ENCODE results near the gene ARL4A.
A peak's percentile ranks its signal among the peaks of the same experiment; 100 is the strongest.
"Not testable (repeated sequence)": the region's sequence is repeated elsewhere in the genome, so short reads cannot be mapped to it uniquely, and the experiment has no call there.

ARL4A gene, protein sequence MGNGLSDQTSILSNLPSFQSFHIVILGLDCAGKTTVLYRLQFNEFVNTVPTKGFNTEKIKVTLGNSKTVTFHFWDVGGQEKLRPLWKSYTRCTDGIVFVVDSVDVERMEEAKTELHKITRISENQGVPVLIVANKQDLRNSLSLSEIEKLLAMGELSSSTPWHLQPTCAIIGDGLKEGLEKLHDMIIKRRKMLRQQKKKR

DNA sequence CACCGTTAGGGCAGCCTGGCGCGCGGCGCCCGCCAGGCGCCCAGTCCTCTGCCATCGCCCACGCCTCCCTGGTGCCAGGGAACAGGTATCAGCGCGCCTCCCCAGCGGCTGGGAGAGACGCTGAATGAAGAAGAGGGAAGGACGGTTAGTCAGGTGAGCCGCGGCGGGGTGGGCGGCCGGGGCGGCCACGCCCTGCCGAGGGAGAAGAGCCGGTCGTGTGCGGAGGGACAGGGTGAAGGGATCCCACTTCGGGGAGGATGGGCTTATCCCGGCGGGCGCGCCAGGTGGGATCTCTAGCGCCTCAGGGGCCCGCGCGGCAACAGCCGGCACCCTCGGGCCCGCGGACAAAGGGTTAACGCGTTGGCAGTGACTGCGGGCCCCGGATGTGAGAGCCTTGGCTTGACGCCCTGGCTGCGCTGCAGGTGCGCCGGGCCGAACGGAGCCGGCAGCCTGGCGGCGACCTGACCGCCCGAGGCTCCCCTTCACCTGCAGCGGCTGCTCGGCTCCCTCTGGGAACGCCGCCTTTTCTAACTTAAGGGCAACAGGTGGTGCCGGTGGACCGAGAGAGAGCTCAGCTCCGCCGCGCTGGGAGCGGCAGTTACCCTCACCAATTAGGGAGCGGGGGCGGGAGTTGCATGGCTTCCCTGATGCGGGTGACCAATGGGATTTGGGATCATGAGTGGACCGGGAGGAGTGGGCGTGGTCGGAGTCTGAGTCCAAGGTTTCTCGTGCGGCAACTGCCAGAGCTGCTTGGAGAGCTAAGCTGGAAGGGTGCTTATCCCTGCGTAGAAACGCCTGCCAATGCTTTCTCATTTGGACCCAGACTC lies at the start of gene ARL4A:
Gene ARL4A (plus strand): TSS at position 743 of the 827 bp plus-strand sequence. CDS start 622 bp downstream, outside the sequence.
- peak; percentile 99 for DNase-seq (ENCODE audit: low spot score)

DNA sequence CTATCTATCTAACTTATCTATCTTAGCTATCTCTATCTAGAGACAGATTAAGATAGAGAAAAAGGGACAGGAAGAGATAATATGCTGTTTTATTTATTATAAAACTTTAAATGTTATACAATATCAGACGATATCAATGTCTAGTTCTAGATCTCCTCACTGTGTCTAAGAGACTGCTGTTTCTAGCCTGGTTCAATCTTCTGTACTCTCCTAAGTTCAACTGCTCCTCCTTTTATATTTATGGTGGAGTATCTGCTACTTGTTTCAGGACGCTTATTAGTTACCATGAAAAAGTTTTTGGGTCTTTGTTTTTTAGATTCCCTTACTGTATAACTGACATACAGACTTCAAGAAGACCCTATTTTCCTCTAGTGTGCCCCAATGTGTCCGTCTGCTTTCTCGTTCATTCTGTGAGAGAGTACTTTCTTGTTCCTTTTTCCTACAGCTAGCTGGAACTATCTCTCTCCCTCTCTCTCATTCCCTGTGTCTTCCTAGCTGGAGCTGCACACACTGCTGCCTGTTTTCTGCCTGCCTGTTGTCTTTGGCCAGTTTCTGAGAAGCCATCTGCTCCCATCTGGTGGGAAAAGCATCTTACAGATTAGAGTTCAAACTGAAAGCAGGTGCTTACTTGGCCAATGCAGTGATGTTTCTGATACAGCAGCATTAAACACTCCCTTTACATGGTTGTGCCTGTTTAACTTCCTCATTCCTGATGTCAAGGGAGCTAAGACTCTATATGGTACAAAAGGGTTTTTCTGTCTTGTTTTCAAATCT lies 49.4 kb upstream of the ARL4A start:
- no peak for DNase-seq (ENCODE audit: low spot score)

DNA sequence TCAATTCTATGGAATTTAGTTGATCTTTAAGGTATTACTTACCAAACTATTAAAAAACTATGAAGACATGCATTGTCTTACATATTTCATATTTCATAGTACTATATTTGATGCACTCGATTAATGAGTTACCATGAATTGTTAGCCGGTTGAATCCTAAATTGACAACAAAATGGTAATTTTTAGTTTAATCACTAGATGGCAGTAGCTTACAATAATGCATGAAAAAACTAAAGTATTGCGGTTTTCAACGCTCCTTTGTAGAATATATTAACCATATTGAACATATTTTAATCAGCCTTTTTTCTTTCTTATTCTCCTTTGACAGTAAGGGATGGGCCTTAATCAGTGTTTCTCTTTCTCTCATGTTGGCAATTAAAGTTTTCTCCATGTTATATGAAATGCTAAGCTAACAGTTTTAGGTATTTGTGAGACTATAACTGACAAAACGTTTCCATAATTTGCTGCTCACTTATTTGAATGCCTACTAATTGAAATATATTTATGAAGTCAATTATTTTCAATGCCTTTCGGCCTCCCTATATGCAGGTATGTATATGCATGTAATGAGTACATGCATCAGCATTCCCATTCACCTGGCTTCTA lies 48.5 kb upstream of the ARL4A start:
- DNase-seq (ENCODE audit: low spot score): peak; percentile 40

DNA sequence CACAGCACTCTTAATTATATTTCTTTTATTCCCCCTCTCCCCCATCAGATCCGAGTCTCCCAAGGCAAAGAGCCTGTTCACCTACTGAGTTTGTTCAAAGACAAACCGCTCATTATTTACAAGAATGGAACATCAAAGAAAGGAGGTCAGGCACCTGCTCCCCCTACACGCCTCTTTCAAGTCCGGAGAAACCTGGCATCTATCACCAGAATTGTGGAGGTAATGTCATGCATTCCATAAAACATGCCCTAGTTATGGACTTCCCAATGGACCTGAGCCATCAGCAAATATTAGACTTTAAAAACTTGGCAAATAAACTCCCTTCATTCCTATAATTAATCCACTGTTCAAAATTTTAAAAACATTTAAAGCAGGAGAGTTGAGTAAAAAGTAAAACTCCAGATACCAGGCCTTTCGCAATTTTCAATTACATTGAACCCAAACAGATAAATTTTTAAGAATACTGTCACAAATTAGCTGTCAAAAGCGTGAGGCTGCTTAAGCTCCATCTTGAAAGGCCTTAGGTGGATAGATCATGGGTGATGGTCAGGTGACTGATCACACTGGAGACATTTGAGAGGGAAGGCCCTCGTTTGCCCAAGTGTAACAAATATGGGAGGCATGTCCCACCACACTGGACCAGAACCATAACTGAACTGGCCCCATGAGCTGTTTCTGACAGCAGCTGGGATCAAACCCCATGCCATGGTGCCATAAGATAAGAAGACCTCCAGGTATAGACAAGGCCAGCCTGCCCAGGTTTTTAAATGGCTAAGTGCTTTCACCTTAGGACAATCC lies 46.9 kb upstream of the ARL4A start:
- no peak for DNase-seq (ENCODE audit: low spot score)

DNA sequence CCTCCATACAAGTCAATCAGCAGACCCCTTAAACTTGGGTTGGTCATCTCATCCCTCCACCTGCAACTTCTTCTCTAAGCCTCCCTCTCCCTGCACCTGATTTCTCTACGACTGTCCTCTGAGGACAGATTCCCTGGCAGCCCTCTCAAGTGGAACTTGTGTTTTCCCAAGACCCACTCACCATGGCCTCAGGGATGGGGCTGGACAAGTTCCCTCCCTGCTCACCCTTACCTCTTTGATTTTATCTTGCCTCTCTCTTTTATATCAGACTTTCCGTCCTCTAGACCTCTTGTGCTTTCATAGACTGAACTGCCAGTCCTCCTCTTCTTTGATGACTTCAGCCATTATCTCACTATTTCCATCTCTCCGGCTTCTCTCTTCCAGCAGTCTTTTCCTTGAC lies 46.2 kb upstream of the ARL4A start:
- no peak for DNase-seq (ENCODE audit: low spot score)

DNA sequence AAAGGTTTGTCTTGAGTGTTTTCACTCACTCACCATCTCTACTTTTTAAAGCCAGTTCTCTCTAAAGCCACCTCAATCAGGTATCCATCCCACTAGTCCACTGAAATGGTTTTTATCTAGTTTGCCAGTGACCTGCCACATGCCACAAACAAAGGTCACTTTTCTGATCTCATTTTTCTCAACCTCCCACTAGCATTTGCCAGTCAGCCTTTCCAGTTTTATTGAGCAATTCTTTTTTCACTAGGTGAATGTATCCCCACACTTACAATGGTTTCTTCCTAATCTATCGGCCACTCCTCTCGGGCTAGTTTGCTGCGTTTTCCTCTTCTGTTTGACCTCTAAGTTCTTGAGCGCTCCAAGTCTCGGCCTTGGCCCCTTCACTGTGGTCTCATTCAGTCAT lies 44.9 kb upstream of the ARL4A start:
- no peak for DNase-seq (ENCODE audit: low spot score)

DNA sequence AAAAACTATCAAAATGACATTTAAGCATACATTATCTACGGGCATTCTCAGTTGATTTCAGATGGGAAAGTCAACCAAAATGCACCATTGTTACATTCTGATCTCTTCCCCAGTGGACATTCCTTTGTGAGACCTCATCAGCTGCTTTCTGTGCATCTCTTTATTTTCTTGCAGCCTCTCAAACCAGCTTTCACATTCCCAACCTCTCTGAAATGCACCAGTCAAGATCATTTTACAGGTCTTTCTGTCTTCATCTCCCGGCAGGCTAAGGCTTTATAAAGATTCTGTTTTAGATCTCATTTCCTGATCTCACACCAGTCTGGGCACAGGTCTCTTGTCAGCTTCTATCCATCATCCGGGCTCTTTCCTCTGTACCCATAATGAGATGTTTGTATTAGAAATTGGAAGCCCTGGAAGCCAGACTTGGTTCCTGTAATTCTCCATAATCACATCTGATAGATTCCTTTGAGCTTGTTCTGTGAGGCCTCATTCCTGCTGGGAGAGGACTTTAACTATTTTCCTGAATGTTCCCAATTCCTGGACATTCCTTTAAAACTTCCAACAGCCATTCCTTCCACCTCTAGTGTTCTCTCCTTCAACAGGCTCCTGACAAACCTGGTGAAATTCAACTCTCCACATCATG lies 44.3 kb upstream of the ARL4A start:
- DNase-seq (ENCODE audit: low spot score): peak; percentile 12

DNA sequence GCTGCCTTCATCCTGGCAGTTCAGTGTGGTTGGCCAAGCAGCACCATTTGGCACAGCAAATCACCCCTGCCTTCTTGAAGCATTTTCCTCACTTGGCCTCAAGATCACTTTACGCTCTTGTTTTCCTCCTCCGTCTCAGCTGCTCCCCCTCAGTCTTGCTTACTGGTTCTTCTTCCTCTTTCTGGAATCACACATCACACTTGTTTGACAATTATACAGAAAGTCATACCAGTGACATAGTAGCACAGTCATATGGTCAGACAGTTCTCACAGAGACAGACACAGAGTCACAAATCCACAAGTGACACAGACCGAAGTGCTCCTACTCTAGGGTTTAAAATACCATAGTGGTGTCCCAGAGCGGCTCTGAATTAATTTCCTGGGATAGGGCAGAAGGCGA lies 43.8 kb upstream of the ARL4A start:
- DNase-seq (ENCODE audit: low spot score): no peak

DNA sequence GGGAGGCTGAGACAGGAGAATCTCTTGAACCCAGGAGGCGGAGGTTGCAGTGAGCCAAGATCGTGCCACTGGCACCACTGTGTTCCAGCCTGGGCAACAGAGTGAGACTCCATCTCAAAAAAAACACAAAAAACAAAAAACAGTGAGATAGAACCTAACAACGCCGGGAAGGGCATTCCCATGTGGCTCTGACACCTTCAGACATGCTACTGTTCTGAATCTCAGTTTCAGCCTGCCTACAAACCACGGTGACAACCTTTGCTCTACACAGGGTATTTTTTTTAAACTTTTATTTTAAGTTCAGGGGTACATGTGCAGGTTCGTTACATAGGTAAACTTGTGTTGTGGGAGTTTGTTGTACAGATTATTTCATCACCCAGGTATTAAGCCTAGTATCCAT lies 42.2 kb upstream of the ARL4A start:
- not testable (repeated sequence) for DNase-seq (ENCODE audit: low spot score)

DNA sequence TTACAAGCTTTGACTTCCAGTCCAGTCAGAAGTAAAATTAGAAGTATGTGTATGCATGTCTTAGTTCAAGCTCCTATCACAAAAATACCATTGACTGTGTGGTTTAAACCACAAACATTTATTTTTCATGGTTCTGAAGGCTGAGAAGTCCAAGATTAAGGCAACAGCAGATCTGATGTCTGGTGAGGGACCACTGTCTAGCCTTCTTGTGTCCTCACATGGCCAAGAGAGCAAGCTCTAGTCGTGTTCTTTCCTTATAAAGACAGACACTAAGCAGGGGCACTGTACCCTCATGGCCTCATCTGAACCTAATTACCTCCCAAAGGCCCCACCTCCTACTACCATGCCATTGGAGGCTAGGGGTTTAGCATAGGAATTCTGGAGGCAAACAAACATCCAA lies 41.3 kb upstream of the ARL4A start:
- DNase-seq (ENCODE audit: low spot score): peak; percentile 2

DNA sequence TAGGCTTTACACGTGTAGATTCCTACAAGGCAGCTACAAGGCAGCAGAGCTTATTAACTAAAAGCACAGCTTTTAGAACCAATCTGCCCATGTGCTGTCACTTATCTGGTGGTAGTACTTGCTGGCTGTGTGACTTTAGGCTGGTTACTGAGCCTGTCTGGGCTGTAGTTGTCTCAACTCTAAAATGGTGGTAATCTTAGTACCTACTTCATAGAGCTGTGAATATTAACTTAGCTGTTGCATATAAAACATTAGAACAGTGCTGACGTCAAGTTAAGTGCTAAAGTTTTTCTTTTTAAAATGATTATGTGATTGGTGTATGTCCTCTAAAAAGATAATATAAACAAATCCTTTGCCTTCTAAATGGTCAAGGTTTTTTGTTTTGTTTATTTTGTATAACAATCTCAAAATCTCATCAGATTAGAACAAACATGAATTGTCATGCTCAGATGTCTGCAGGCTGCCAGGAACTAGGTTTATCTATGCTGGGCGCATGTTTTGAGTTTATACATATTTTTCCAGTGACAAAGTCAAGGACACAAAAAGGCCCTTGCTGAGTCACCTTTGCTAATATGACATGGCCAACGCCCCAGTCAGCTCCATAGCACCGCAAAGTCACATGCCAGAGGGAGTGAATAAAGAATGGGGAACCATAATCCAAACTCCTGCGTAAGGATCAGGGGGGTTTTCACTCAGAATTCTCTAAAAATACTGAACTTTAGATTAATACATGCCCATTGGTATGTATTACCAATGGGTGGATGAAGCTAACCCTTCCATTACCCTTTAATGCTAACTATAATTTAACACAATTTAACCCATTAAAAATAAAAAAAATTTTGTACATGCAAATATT lies 39.8 kb upstream of the ARL4A start:
- DNase-seq (ENCODE audit: low spot score): peak; percentile 43

DNA sequence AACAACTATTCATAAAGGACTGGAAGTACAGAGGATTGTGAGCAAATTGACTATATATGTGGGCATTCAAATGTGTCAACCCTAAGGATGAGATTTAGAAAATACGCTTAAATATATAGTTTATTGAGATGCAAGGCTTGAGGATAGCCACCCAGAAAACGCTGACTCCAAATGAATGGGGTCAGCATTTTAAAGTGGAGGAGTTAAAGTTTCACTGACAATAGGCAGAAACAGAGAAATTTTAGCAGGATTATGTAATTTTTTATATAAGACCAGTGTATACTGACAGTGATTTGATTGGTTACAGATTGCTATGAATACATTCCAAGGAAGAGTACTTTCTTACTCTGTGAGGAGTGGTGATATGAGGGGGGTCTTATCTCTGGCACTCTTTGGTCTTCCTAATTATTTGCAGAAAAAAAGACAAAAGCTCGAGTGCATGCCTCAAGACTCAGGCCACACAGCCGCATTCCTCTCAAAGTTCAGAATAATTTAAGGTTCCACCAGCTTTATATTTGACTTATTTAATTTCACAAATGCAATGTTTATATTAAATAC lies 38.6 kb upstream of the ARL4A start:
- no peak for DNase-seq (ENCODE audit: low spot score)

DNA sequence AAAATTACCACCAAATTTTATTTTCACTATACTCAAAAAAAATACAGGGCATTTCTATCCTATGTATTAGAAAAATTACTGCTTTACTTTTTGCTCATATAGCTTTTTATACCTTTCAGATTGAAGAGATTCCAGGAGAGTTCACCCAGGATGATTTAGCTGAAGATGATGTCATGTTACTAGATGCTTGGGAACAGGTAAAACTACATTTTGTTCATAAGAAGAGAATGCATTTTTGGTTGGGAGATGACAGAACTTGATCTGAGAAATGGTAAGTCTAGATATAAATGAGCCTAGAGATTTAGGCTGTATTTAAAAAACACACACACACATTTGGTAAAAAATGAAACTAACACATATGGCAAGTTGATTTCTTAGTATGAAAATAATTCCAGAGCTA lies 38.1 kb upstream of the ARL4A start:
- no peak for DNase-seq (ENCODE audit: low spot score)

DNA sequence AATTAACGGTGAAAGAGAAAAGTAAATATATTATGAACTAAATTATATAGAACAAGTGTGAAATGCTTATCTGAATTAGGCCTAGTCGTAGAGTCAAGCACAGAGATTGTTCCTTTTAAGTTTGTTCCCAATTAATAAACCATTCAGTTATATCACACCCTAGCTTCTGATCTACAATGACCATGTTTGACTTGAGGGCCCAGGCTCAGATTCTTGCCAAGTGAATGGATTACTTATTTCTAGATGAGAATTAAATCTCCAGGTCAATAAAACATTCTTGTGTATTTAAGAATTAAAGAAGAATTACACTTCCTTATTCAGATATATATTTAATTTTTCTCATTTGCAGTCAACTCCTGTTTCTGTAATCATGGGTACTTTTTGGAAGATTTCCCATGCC lies 37.4 kb upstream of the ARL4A start:
- no peak for DNase-seq (ENCODE audit: low spot score)

DNA sequence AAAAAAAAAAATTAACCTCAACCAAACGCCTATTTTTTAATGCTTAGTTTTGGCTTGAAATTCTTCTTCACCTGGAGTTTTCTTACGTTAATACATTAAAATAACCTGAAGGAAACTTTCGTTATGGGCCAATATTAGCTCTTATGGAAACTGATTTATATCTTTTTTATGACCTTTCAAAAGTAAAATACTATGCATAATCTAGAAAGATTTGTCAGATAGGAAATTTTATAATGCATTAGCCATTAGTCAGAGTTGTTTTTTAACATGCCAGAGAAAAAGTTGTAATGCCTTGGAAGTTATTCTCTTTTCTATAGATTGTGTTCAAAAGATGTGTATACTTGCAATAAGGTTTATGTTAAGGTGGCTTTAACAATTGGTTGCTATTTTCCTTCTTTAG lies 34.3 kb upstream of the ARL4A start:
- no peak for DNase-seq (ENCODE audit: low spot score)

DNA sequence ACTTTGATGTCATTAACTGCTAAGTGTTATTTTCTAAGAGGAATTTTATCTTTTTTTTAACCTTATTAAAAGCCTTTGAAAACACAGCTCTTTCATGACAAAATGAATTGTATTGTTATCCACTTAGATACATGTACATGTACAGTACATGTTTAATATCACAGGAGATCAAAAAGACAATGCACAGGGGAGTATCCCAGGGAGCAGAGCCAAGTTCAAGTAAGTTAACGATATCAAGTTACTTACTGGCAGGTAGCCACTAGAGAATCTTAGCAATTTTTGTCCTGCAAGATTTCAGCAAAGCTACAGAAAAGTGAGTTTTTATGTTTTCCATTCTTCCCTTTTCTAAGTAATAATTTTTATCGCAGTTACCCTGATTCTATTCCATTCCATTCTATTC lies 33.9 kb upstream of the ARL4A start:
- DNase-seq (ENCODE audit: low spot score): no peak

DNA sequence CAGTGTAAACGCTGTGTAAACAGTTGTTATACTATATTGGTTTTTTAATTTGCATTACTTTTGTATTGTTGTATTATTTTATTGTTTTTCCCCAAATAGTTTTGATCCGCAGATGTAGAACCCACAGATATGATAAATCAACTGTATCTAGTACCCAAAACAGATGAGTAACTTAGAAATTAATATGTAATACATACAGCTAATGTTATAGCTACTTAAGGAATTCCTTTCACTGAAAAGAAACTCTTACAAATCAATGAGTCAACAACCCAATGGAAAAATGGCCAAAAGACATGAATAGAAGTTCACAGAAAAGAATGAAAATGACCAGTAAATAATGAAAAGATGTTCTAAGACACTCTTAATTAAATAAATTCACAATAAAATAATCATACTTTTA lies 32.3 kb upstream of the ARL4A start:
- DNase-seq (ENCODE audit: low spot score): no peak

DNA sequence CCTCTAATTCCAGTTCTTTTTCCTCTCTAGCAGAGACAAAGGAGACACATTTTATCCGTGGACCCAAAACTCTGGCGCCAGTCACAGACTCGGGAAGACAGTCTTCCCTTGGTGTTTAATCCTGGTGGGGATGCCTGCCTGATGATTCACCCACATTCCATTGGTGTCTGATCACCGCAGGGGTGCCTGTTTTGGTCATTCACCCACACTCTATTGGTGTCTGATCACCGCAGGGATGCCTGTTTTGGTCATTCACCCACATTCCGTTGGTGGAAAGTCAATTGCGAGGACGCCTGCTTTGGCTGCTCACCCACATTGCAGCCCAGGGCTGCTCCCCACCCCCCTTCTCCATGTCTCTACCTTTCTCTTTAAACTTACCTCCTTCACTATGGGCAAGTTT lies 27.0 kb upstream of the ARL4A start:
- not testable (repeated sequence) for DNase-seq (ENCODE audit: low spot score)

DNA sequence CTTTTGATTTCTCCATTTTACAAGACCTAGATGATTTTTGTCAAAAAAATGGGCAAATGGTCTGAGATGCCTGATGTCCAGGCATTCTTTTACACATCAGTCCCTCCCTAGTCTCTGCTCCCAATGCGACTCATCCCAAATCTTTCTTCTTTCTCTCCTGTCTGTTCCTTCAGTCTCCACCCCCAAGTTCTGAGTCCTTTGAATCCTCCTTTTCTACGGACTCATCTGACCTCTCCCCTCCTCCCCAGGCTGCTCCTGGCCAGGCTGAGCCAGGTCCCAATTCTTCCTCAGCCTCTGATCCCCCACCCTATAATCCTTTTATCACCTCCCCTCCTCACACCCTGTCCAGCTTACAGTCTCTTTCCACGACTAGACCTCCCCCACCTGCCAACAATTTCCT lies 26.4 kb upstream of the ARL4A start:
- not testable (repeated sequence) for DNase-seq (ENCODE audit: low spot score)

DNA sequence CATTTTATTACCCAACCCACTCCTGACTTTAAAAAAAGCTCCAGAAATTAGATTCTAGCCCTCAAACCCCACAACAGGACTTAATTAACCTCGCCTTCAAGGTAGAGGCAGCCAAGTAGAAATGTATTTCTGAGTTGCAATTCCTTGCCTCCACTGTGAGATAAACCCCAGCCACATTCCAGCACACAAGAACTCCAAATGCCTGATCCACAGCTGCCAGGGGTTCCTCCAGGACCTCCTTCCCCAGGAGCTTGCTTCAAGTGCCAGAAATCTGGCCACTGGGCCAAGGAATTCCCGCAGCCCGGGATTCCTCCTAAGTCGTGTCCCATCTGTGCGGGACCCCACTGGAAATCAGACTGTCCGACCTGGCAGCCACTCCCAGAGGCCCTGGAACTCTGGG lies 25.9 kb upstream of the ARL4A start:
- no peak for DNase-seq (ENCODE audit: low spot score)

All from AG08395 (cell line).